Right lobe of liver (tissue), 6 donors: ENCODE measurements around the gene FBL. TPM values are rescaled to one million over a fixed set of nuclear protein-coding genes. Genes with fewer than 3 reads are reported as not detected.

Experiments used
- ATAC-seq, 4 donors: fragments of 200-7000 bp; cut with Tn5 transposase; one replicate each; pipeline ENCODE4 v1.9.1; 2020; ENCODE audit warnings: mild to moderate bottlenecking in 4 of 4, moderate library complexity in 4 of 4
- DNase-seq, 3 donors: peaks; one replicate each; pipeline ENCODE4 v3.0.0-alpha.2; 2020
- H3K27ac ChIP-seq, 3 donors: fragments of 200-600 bp; one replicate each; pipeline ENCODE4 v1.8.0; 2022
- H3K27me3 ChIP-seq, 2 donors: fragments of 200-600 bp; one replicate each; pipeline ENCODE4 v1.8.0; 2022
- H3K36me3 ChIP-seq, 4 donors: fragments of 200-600 bp; sonication (generic) in 1 of 4; one replicate each; pipeline versions ENCODE4 v1.5.1 to v1.8.0; 2017 to 2022; ENCODE audit warnings: control low read depth in 1 of 4
- H3K4me1 ChIP-seq, 4 donors: fragments of 200-600 bp; sonication (generic) in 1 of 4; one replicate each; pipeline versions ENCODE4 v1.5.1 to v1.8.0; 2017 to 2022; ENCODE audit warnings: control low read depth in 1 of 4
- H3K4me3 ChIP-seq, 3 donors: fragments of 200-600 bp; one replicate each; pipeline ENCODE4 v1.8.0; 2022
- H3K9me3 ChIP-seq, 4 donors: fragments of 200-600 bp; sonication (generic) in 1 of 4; one replicate each; pipeline versions ENCODE4 v1.5.1 to v1.8.0; 2017 to 2022; ENCODE audit warnings: control low read depth in 1 of 4
- CTCF ChIP-seq, 4 donors: fragments of 200-600 bp in 3 of 4; fragments of 450-650 bp in 1 of 4; IDR thresholded peaks; one replicate each; pipeline versions ENCODE4 v1.5.1 to v1.8.0; 2016 to 2022; ENCODE audit warnings: antibody characterized with exemption in 4 of 4, mild to moderate bottlenecking in 2 of 4
- POLR2A ChIP-seq: fragments of 450-650 bp; IDR thresholded peaks from one replicate; pipeline ENCODE4 v1.6.1; 2017; ENCODE audit warnings: antibody characterized with exemption, mild to moderate bottlenecking
- WGBS: methylation state at CpG from one replicate; pipeline ENCODE4 v1.1.6; 2018; ENCODE audit warnings: low coverage, low lambda C conversion rate; ENCODE audit not compliant: insufficient coverage; ENCODE audit errors: missing lambda C conversion rate; 5-methylcytosine and 5-hydroxymethylcytosine counted together
- intact Hi-C, 2 donors: fragments of 100-400 bp; cut with DNase I; formaldehyde crosslinking; loops; one replicate each; pipeline versions ENCODE4 v1.11.2 to v1.14.1; 2022
- total RNA-seq, 6 experiments: library from RNA; depleted of rRNA in 2 of 6; stranded (reverse); fragments of >200 nt in 2 of 6; fragmentation: NEBNext Ultra II Directional in 3 of 6; extraction: Animal tissue kit (Norgen Biotek cat#: 25700) in 3 of 6; gene quantifications; one replicate each; pipeline versions ENCODE4 v1.1.0 to v1.2.4, GENCODE V29; 2016 to 2023
- donor health status: DM: no; HTN: yes; CAD: no.
- donor health status: DM: no; HTN: no; CAD: no.
- donor health status: DM: no; HTN: no; CAD: no.
- donor health status: DM: no; HTN: yes; CAD: no.
- donor health status: DM: no; HTN: yes; CAD: no.

FBL gene
- total RNA-seq, 6 experiments from 2014 or later = 46.1 to 76.2 (median 51.4) TPM

DNA sequence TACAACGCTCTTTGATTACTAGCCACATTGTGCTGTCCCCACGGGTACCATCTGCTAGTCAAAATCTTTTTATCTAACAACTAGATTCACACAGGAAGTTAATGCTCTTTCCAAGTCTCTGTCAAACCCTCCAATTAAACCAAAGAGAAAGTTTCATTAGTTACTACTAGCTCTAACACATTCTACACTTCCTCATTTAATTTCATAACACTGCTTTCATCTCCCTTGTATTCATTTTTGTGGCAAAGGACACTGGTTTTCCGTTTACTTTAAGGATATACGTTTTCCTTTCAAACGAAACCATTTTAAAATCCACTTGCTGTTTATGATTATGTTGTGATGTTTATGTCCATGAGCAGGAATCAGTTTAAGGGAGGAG lies 17.5 kb downstream of the FBL start:
- WGBS = 68% methylated on average over 3 of the region's 5 CpGs
- ATAC-seq = no peak
- Histone ChIP-seq H3K27me3 (no peaks in the 10 kb centered on the region), H3K4me1 (peaks cover 0 to 19% (median 6%) of the 10 kb centered on the region in 4 donors), H3K9me3 (no peaks in the 10 kb centered on the region), H3K27ac (no peak overlapping the region), H3K4me3 (no peak overlapping the region), H3K36me3 (peaks cover 0 to 23% (median 4%) of the 10 kb centered on the region in 4 donors)
- no peak for TF ChIP-seq CTCF (IDR thresholded peaks at IDR 0.05)
- TF ChIP-seq POLR2A = no peak
- intact Hi-C loops = no loop called here
- DNase-seq = no peak

DNA sequence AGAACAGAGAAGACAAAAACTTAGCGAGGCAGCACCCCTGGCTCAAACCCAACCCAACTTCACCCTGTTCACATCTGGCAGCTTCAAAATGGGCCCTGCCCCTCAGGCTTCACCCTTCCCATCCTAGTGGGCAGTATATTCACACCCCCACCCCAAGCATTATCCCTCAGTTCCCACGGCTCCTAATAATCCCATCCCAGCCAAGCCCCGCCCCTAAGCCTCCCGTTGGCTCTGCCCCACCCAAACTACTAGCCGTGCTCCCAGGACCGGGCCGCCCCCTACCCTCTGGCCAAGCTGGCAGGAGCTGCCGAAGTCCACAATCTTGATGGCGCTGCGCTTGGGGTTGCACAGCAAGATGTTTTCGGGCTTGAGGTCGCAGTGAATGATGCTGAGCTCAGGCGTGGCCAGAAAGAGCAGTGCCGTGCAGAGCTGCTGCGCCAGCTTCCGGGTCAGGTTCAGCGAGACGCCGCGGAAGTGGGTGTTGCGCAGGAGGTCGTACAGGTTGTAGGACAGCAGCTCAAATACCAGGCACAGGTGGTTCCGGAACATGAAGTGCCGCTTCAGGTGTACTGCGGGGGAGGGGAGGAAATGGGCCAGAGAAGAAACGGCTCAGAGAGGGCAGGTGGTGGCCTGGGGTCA lies 18.0 kb downstream of the FBL start:
- H3K27ac ChIP-seq = no peak overlapping the region
- 85% methylated on average over 9 of the region's 26 CpGs for WGBS
- intact Hi-C loops = no loop called here
- no peak for ATAC-seq
- H3K9me3 ChIP-seq = no peaks in the 10 kb centered on the region
- no peak for TF ChIP-seq POLR2A
- TF ChIP-seq CTCF (IDR thresholded peaks at IDR 0.05) = no peak
- H3K36me3 ChIP-seq = peaks cover 0 to 23% (median 4%) of the 10 kb centered on the region in 4 donors
- H3K4me3 ChIP-seq = no peak overlapping the region
- peaks cover 0 to 17% (median 6%) of the 10 kb centered on the region in 4 donors for H3K4me1 ChIP-seq
- H3K27me3 ChIP-seq = no peaks in the 10 kb centered on the region
- DNase-seq = no peak

GRCh38 chr19:39827216-39827615 lies 19.0 kb downstream of the FBL start:
- no peak for DNase-seq

DNA sequence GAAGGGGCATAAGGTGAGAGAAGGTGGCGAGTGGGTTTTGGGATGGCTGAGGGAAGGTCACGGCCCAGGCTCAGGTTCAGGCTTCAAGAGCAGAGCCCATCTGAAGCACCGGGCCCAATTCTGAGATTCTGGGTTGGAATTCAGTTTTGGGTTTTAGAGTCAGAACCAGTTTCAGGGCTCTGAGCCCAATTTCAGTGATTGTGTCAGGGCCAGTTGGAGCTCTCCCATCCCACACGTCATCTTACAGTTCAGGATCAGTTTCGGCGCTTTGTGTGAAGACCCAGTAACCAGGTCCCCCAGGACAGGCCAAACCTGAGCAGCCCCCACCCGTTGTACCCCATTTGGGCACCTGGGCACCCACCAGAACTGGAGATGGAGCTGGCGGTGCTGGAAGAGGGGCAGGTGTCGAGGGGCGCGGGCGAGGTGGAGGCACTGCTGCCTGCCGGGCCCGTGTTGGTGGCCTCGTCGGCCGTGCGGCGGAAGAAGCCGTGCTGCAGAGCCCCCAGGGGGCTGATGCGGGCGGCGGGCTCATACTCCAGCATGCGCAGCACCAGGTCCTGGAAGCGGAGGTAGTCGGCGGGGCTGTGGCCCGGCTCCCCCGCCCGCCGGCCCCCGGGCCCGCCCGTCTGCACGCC lies 19.8 kb downstream of the FBL start:
- H3K4me3 ChIP-seq = no peak overlapping the region
- TF ChIP-seq POLR2A (no peak), CTCF (IDR thresholded peaks at IDR 0.05) (no peak)
- intact Hi-C loops = no loop called here
- H3K36me3 ChIP-seq = peaks cover 0 to 23% (median 4%) of the 10 kb centered on the region in 4 donors
- H3K27ac ChIP-seq = no peak overlapping the region
- H3K27me3 ChIP-seq = no peaks in the 10 kb centered on the region
- no peak for ATAC-seq
- no peaks in the 10 kb centered on the region for H3K9me3 ChIP-seq
- DNase-seq = no peak
- WGBS = 83% methylated on average over 2 of the region's 35 CpGs
- H3K4me1 ChIP-seq = peaks cover 0 to 7% (median 3%) of the 10 kb centered on the region in 4 donors

More at GRCh38 chr19:39827216-39827615, 19.0 kb downstream of the FBL start:
- Histone ChIP-seq H3K4me1 (peaks cover 0 to 7% (median 3%) of the 10 kb centered on the region in 4 donors), H3K27ac (no peak overlapping the region), H3K4me3 (no peak overlapping the region), H3K9me3 (no peaks in the 10 kb centered on the region), H3K27me3 (no peaks in the 10 kb centered on the region), H3K36me3 (peaks cover 0 to 23% (median 4%) of the 10 kb centered on the region in 4 donors)
- intact Hi-C loops = no loop called here
- TF ChIP-seq POLR2A (no peak), CTCF (IDR thresholded peaks at IDR 0.05) (no peak)
- no peak for ATAC-seq
- WGBS = no CpG with 5 or more reads among the region's 13 CpGs
